Activated CD8-positive, alpha-beta memory T cell treated with anti-CD3 and anti-CD28 coated beads, Interleukin-2, amount 50 U/mL, for 48 hours (primary cell): ENCODE measurements around the gene KIF9.
A peak's percentile ranks its signal among the peaks of the same experiment; 100 is the strongest.
"Not testable (repeated sequence)": the region's sequence is repeated elsewhere in the genome, so short reads cannot be mapped to it uniquely, and the experiment has no call there.

Experiments
- DNase-seq: peaks from one replicate; pipeline ENCODE4 v3.0.0-alpha.2; 2020

The KIF9 gene

GRCh38 chr3:47282424-47283192 lies at the start of gene KIF9, which contains the start of gene KLHL18:
Gene KIF9 (minus strand): TSS chr3:47282799. CDS start chr3:47277374, 5,425 bp downstream.
Gene KLHL18 (plus strand): TSS chr3:47282944. CDS start chr3:47282966, 22 bp downstream.
- peak; percentile 97 for DNase-seq

GRCh38 chr3:47324278-47324865 lies 41.8 kb upstream of the KIF9 start:
- no peak for DNase-seq

DNA sequence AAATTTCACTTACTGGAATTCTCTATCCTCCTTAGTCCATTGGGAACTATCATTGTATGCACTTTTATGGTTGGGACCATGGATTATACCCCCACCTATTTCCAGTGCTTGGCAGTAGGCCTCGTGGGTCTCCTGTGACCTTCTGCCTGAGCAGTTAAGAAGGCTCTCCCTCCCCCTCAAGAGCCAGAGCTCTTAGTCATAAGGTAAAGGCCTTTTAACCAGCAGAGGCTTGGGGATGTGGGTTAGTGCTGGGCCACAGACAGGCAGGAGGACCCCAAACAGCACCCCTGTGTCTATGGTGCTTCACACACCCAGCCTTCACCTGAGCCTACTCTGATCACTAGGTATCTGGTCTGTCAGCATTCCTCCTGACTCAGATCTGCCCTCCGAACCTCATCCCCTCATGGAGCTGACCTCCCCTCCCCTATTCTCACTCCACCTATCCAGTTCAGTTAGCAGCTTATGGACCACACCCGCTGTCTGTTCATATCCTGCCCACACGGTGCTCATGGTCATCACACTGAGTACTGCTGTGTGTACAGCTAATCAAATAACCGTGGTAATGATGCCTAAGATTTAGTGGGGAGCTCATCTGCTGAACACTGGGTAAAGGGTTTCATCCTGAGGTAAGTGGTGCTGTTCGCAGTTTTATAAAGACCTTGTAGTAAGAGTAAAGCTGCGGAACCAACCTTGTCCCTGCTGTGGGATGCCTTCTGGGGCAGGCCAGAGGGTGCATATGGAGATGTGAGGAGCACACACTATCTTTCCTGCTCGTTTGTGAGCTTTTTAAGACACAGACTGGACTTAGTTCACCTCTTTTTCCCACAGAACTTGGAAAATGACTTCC lies 41.1 kb upstream of the KIF9 start:
- DNase-seq: no peak

- no peak for DNase-seq
Observed at GRCh38 chr3:47319956-47320355, 37.4 kb upstream of the KIF9 start.

DNA sequence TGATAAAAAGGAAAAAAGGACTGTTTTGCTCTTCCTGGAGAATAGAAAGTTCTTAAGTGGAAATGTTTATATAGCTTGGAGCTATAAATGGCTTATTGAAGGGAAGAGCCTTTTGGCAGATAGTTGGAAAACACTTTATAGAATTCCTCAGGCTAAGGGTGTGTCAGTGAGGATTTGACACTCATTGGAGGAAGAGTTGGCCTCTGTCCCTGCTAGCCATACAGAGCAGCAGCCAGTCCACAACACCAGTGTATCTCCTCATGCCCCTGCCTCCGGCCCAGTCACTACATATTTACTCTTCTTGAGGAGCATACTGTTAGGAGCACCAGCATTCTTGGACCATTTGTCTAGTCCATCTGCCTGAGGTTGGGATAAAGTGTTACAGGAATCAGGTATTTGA lies 36.3 kb upstream of the KIF9 start:
- no peak for DNase-seq

DNA sequence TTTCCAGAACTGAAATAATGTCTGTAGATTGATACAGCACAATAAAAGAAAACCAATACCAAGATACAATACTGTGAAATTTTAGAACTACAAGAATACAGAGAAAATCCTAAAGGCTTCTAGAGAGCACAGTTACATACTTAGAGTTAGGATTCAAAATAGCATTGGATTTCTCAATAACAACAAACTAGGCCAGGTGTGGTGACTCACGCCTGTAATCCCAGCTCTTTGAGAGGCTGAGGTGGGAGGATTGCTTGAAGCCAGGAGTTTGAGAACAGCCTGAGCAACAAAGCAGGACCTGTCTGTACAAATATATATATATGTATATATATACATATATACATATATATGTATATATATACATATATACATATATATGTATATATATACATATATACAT lies 33.6 kb upstream of the KIF9 start:
- not testable (repeated sequence) for DNase-seq

DNA sequence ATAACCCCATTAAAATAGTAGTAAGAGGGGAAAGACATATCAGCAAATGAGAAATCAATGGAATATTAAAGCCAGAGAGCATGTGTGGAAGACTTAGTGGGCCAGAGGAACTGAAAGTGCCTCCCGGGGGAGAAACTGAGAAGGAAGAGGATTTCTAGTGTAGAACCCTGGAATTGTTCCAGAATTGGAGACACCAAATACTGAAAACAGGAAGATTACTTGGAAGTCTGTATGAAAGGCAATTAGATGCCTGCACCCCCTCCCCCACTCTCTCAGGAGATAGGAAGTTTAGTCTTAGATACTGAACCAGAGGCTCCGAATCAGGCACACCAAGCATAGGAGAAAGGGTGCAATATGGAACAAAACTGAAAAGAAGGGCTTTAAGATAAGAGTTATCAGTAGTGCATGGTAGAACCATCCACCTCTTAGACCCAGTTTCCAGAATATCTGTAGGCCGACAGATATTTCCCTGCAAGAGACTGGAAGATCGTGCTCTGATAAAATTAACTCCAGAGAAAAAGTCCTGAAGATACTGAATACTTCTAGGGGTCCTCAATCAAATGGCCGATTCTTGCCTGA lies 32.6 kb upstream of the KIF9 start:
- no peak for DNase-seq

DNA sequence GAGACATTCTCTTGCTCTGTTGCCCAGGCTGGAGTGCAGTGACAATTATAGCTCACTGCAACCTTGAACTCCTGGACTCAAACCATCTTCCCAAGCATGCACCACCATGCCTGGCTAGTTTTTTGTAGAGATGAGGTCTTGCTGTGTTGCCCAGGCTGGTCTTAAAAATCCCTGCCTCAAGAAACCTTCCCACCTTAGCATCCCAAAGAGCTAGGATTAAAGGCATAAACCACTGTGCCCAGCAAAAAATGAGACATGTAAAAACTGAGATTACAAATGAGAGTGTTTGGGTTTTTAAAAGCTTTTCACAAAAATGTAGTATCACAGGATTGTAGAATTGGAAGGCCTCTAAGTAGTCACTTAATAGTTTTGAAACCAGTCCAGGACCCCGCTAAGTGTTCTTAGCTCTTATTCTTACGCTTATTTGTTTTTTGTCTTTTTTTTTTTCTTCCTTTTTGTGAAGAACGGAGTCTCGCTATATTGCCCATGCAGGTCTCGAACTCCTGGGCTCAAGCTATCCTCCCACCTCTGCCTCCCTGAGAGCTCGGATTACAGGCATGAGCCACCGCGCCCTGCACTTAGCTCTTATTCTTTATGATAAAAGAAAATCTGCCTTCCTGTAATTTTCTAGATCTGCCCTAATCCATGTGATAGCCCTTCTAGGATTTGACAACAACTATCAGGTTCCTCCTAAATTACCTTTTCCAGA lies 31.6 kb upstream of the KIF9 start:
- no peak for DNase-seq

DNA sequence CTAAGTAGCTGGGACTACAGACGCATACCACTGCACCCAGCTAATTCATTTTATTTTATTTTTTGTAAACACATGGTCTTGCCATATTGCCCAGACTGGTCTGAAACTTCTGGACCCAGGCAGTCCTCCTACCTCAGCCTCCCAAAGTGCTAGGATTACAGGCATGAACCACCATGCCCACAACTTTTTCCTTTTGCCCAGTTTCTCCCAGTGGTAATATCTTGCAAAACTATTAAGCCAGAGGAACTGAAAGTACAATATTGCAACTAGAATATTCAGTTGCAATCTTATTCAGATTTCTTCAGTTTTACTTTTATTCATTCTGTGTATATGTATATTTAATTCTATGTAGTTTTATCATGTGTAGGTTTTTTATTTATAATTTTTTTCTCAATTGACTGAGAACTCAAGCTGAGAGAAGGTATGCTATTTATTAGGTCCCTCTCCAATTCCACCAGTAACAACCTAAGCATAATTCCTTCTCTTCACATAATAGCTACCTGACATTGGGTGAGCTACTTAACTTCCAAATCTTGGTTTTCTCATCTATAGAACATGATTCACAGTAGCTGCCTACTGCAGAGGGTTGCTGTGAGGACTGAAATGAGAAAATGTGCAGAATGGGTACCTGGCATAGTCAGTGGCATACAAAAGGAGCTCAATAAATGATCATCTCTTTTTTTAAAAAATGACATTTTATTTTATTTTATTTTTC lies 30.9 kb upstream of the KIF9 start:
- DNase-seq: no peak

GRCh38 chr3:47310391-47310790 lies 27.8 kb upstream of the KIF9 start:
- no peak for DNase-seq

DNA sequence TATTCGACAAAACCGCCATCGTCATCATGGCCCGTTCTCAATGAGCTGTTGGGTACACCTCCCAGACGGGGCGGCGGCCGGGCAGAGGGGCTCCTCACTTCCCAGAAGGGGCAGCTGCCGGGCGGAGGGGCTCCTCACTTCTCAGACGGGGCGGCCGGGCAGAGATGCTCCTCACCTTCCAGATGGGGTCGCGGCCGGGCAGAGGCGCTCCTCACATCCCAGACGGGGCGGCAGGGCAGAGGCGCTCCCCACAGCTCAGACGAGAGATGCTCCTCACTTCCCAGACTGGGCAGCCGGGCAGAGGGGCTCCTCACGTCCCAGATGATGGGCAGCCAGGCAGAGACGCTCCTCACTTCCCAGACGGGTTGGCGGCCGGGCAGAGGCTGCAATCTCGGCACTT lies 26.6 kb upstream of the KIF9 start:
- not testable (repeated sequence) for DNase-seq

- no peak for DNase-seq
Observed at GRCh38 chr3:47306022-47306421, 23.4 kb upstream of the KIF9 start.

- DNase-seq: no peak
Observed at GRCh38 chr3:47301456-47301855, 18.9 kb upstream of the KIF9 start.

- DNase-seq: no peak
Observed at GRCh38 chr3:47299381-47300318, 17.1 kb upstream of the KIF9 start.

DNA sequence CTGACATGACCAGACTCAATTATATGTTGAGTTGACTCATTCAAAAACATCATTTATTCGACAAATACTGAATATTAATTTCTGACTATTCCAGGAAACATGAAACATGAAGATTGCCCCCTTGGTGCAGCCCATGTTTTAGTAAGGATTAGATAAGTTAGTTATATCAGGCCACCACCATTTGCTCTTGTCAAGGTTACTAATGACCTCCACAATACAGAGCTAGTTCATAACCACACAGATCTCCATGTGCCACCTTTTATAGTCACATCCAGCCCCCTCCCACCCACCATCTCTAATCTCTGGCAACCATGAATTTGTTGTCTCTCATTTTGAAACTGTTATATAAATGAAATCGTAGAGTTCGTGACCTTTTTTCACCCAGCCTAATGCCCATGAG lies 15.8 kb upstream of the KIF9 start:
- no peak for DNase-seq

- no peak for DNase-seq
Observed at GRCh38 chr3:47296562-47297302, 14.1 kb upstream of the KIF9 start.

- DNase-seq: no peak
Observed at GRCh38 chr3:47295976-47296375, 13.4 kb upstream of the KIF9 start.

DNA sequence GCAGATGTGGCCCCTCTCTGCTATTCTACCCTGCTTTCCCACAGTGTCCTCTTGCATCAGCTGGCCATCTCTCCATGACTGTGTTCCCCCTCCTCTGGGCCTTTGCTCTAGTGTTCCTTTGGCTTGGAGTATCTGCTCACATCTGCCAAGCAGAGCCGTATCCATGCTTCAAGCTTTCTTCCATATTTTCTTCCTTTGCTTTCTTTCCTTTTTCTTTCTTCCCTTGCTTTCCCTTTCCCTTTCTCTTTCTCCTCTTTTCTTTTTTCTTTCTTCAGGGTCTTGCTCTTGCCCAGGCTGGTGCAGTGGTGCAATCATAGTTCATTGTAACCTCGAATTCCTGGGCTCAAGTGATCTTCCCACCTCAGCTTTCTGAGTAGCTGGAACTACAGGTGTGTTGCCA lies 12.7 kb upstream of the KIF9 start:
- DNase-seq: no peak

- peak; percentile 22 for DNase-seq
Observed at GRCh38 chr3:47294392-47294791, 11.8 kb upstream of the KIF9 start.

GRCh38 chr3:47293822-47294221 lies 11.2 kb upstream of the KIF9 start:
- no peak for DNase-seq
